Endothelial cell (in vitro differentiated cells): Measurements from ENCODE around the gene MEG3. TPM values are rescaled to one million over a fixed set of nuclear protein-coding genes. Genes with fewer than 3 reads are reported as not detected.

Source experiments
- DNase-seq: peaks from one replicate; pipeline ENCODE4 v3.0.0; 2021; ENCODE audit warnings: low spot score
- H3K27ac Mint-ChIP-seq: one replicate; pipeline ENCODE4 v1.8.0; 2021; ENCODE audit warnings: mixed read lengths, inconsistent platforms; ENCODE audit not compliant: unreplicated experiment
- H3K27me3 Mint-ChIP-seq: one replicate; pipeline ENCODE4 v1.8.0; 2021; ENCODE audit warnings: mild to moderate bottlenecking, moderate library complexity, mixed read lengths, inconsistent platforms; ENCODE audit not compliant: unreplicated experiment
- H3K36me3 Mint-ChIP-seq: one replicate; pipeline ENCODE4 v1.8.0; 2021; ENCODE audit warnings: mild to moderate bottlenecking, low read depth, mixed read lengths, inconsistent platforms; ENCODE audit not compliant: unreplicated experiment
- H3K4me1 Mint-ChIP-seq: one replicate; pipeline ENCODE4 v1.8.0; 2021; ENCODE audit warnings: mild to moderate bottlenecking, mixed read lengths, inconsistent platforms; ENCODE audit not compliant: unreplicated experiment
- H3K4me3 Mint-ChIP-seq: one replicate; pipeline ENCODE4 v1.8.0; 2021; ENCODE audit warnings: mild to moderate bottlenecking, mixed read lengths, inconsistent platforms; ENCODE audit not compliant: unreplicated experiment
- H3K9me3 Mint-ChIP-seq: one replicate; pipeline ENCODE4 v1.8.0; 2021; ENCODE audit warnings: mixed read lengths, inconsistent platforms; ENCODE audit not compliant: unreplicated experiment
- CTCF ChIP-seq: fragments of 200-600 bp; sonication (generic); IDR thresholded peaks from one replicate; pipeline ENCODE4 v1.5.0; 2021; ENCODE audit warnings: antibody characterized with exemption; ENCODE audit not compliant: unreplicated experiment
- total RNA-seq: library from RNA; stranded (reverse); fragmentation: NEBNext Ultra II Directional; extraction: Animal tissue kit (Norgen Biotek cat#: 25700); gene quantifications from one replicate; pipeline ENCODE4 v1.2.1, GENCODE V29; 2021; ENCODE audit not compliant: unreplicated experiment

Gene MEG3
- total RNA-seq, 1 donor from 2014 or later = not detected

- H3K4me1 Mint-ChIP-seq = peaks cover 42% of the 10 kb centered on the region
These were observed 13.8 kb downstream of the MEG3 start for GRCh38 chr14:100839681-100840111.

GRCh38 chr14:100840286-100841065 lies 14.6 kb downstream of the MEG3 start:
- no peak for TF ChIP-seq CTCF
- DNase-seq = no peak
- H3K9me3 Mint-ChIP-seq = no peaks in the 10 kb centered on the region
- peaks cover 42% of the 10 kb centered on the region for H3K4me1 Mint-ChIP-seq
- H3K4me3 Mint-ChIP-seq = no peak overlapping the region
- H3K27ac Mint-ChIP-seq = no peak overlapping the region
- H3K27me3 Mint-ChIP-seq = peaks cover 9% of the 10 kb centered on the region
- no peaks in the 10 kb centered on the region for H3K36me3 Mint-ChIP-seq

More at GRCh38 chr14:100839681-100840111, 13.8 kb downstream of the MEG3 start:
- Mint-ChIP-seq H3K27ac (no peak overlapping the region), H3K9me3 (no peaks in the 10 kb centered on the region), H3K4me3 (no peak overlapping the region), H3K36me3 (no peaks in the 10 kb centered on the region), H3K27me3 (peaks cover 9% of the 10 kb centered on the region)
- no peak for DNase-seq
- no peak for TF ChIP-seq CTCF

GRCh38 chr14:100841066-100841760 lies 15.3 kb downstream of the MEG3 start:
- TF ChIP-seq CTCF = no peak
- H3K27me3 Mint-ChIP-seq = peaks cover 6% of the 10 kb centered on the region
- H3K27ac Mint-ChIP-seq = no peak overlapping the region
- H3K36me3 Mint-ChIP-seq = no peaks in the 10 kb centered on the region
- no peak for DNase-seq
- H3K9me3 Mint-ChIP-seq = no peaks in the 10 kb centered on the region
- H3K4me1 Mint-ChIP-seq = peaks cover 42% of the 10 kb centered on the region
- no peak overlapping the region for H3K4me3 Mint-ChIP-seq

- H3K27me3 Mint-ChIP-seq = peaks cover 6% of the 10 kb centered on the region
- no peak overlapping the region for H3K27ac Mint-ChIP-seq
- TF ChIP-seq CTCF = no peak
- no peaks in the 10 kb centered on the region for H3K9me3 Mint-ChIP-seq
- DNase-seq = no peak
- H3K4me3 Mint-ChIP-seq = no peak overlapping the region
- no peaks in the 10 kb centered on the region for H3K36me3 Mint-ChIP-seq
- peaks cover 42% of the 10 kb centered on the region for H3K4me1 Mint-ChIP-seq
These were observed 16.0 kb downstream of the MEG3 start for GRCh38 chr14:100841761-100842403.
